SK-N-SH treated with all-trans-retinoic acid at 6 μM for 48 hours (cell line): ENCODE data around the gene SLC2A2.

ENCODE experiments used
- ARNTL ChIP-seq: fragments of 450-650 bp; formaldehyde crosslinking; IDR thresholded peaks from 2 replicates; pipeline ENCODE4 v1.5.0; 2020; ENCODE audit warnings: low read depth, mild to moderate bottlenecking, moderate library complexity, borderline replicate concordance
- ESRRG ChIP-seq: fragments of 250-450 bp; sonication (Bioruptor Pico); IDR thresholded peaks from 2 replicates; pipeline ENCODE4 v1.6.1; 2021; ENCODE audit warnings: mild to moderate bottlenecking
- OSR1 ChIP-seq: fragments of 250-450 bp; sonication (Bioruptor Pico); IDR thresholded peaks from 2 replicates; pipeline ENCODE4 v1.8.0; 2022; ENCODE audit warnings: moderate library complexity, mild to moderate bottlenecking, inconsistent platforms
- PATZ1 ChIP-seq: fragments of 250-450 bp; sonication (Bioruptor Pico); IDR thresholded peaks from 2 replicates; pipeline ENCODE4 v1.8.0; 2020; ENCODE audit warnings: mild to moderate bottlenecking, moderate library complexity, borderline replicate concordance
- ZFP3 ChIP-seq: fragments of 250-450 bp; sonication (Bioruptor Pico); IDR thresholded peaks from 2 replicates; pipeline ENCODE4 v1.5.0; 2020; ENCODE audit warnings: mild to moderate bottlenecking, moderate library complexity
- ZNF8 ChIP-seq: fragments of 450-650 bp; formaldehyde crosslinking; IDR thresholded peaks from 2 replicates; pipeline ENCODE4 v1.5.0; 2020; ENCODE audit warnings: mild to moderate bottlenecking, moderate library complexity

- TF ChIP-seq ARNTL (CRISPR knock-in tag) (no peak), PATZ1 (CRISPR knock-in tag) (no peak; the same call in 1 of the 2 replicates), ZFP3 (CRISPR knock-in tag) (no peak), ZNF8 (CRISPR knock-in tag) (no peak), OSR1 (CRISPR knock-in tag) (no peak), ESRRG (CRISPR knock-in tag) (no peak)
Measured at GRCh38 chr3:170999737-171000242, 26.7 kb downstream of the SLC2A2 start.
